ENCODE measurements around the gene DOCK4. TPM values are rescaled to one million over a fixed set of nuclear protein-coding genes. Genes with fewer than 3 reads are reported as not detected.

The DOCK4 gene
- total and polyA plus RNA-seq, 4 donors = 7.2 to 48.9 (median 12.8) TPM

DNA sequence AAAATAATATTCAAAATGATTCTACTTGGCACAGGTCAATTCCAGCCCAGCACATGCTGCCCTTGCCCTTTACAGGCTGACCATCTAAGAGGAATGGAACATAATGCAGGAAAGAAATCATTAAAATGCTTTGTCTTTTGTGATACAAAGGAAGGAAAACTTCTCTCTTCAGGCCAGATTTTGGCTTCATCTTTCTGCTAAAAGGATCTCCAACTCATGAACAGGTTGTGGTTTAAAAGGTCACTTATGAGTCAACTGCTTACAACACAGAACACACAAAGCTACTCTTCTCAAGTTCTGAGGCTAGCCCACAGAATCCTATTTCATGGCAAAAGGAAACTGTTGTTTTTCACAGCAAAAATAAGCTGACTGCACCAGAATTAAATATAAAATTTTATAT is 197.1 kb downstream of the DOCK4 start:
- Histone ChIP-seq H3K27me3 (ENCODE audit: control insufficient read depth in 4 of 4, insufficient read depth in 4 of 4, low read length in 3 of 4) (no peaks in the 10 kb centered on the region), H3K27ac (ENCODE audit: low read depth in 1 of 2, low read length in 2 of 2) (no peak overlapping the region), H3K36me3 (ENCODE audit: control insufficient read depth in 4 of 4, insufficient read depth in 3 of 4, low read depth in 1 of 4, low read length in 3 of 4) (no peaks in the 10 kb centered on the region), H3K9me3 (ENCODE audit: control insufficient read depth in 4 of 4, low read length in 3 of 4) (no peaks in the 10 kb centered on the region), H3K4me3 (ENCODE audit: low read depth in 1 of 3, low read length in 3 of 3) (no peak overlapping the region), H3K9ac (ENCODE audit: low read depth in 1 of 2, low read length in 2 of 2) (no peak overlapping the region), H3K4me1 (ENCODE audit: control insufficient read depth in 4 of 4, insufficient read depth in 4 of 4, low read length in 3 of 4) (peaks cover 3 to 24% (median 11%) of the 10 kb centered on the region in 4 donors)
- TF ChIP-seq NR2F2 (IDR thresholded peaks at IDR 0.05) (no peak), HNF4A (conservative IDR thresholded peaks at IDR 0.05) (peak; percentile 26 to 28)
- DNase-seq (ENCODE audit: low spot score) = no peak

- WGBS = 98% methylated on average over 4 of the region's 4 CpGs
- TF ChIP-seq RXRA (IDR thresholded peaks at IDR 0.05) = no peak
- no peak for TF ChIP-seq EGR1 (IDR thresholded peaks at IDR 0.05; ENCODE audit: low read depth in 2 of 2)
- no peak for TF ChIP-seq FOXA2 (IDR thresholded peaks at IDR 0.05)
- no peak for TF ChIP-seq JUND (IDR thresholded peaks at IDR 0.05)
- TF ChIP-seq, protein P1, sequence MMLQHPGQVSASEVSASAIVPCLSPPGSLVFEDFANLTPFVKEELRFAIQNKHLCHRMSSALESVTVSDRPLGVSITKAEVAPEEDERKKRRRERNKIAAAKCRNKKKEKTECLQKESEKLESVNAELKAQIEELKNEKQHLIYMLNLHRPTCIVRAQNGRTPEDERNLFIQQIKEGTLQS (IDR thresholded peaks at IDR 0.05) = no peak
- TF ChIP-seq ZBTB33 (IDR thresholded peaks at IDR 0.05) = no peak
- no peak for TF ChIP-seq HNF4A (conservative IDR thresholded peaks at IDR 0.05)
- no peak for TF ChIP-seq NR2F2 (IDR thresholded peaks at IDR 0.05)
Observed at GRCh38 chr7:112007185-112007584, 199.0 kb downstream of the DOCK4 start.

DNA sequence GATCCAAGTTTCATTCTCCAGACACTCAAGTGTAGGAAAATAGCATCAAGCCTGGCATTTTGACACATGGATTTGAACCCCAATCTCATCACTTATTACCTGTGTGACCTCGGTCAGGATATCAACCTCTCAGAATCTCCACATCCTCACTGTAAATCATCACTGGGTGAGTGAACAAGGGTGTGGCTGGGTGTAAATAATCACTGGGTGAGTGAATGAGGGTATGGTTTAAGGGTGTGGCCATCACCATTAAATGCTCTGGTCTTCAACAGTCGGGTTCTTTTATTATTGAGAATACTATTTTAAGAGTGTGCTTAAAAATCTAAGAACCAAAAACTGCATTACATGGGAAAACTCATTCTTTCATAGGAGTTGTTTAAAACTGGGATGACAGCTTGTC is 200.1 kb downstream of the DOCK4 start:
- DNase-seq (ENCODE audit: low spot score) = no peak
- no peak overlapping the region for H3K4me3 ChIP-seq (ENCODE audit: low read depth in 1 of 3, low read length in 3 of 3)
- no peak for TF ChIP-seq HNF4G (IDR thresholded peaks at IDR 0.05)
- no peak for TF ChIP-seq RXRA (IDR thresholded peaks at IDR 0.05)
- TF ChIP-seq GABPA (IDR thresholded peaks at IDR 0.05 in 1 of 2, conservative IDR thresholded peaks at IDR 0.05 in 1 of 2) = no peak
- TF ChIP-seq FOXA1 (IDR thresholded peaks at IDR 0.05) = no peak
- TF ChIP-seq, protein P1 (IDR thresholded peaks at IDR 0.05) = no peak
- TF ChIP-seq, protein P2, sequence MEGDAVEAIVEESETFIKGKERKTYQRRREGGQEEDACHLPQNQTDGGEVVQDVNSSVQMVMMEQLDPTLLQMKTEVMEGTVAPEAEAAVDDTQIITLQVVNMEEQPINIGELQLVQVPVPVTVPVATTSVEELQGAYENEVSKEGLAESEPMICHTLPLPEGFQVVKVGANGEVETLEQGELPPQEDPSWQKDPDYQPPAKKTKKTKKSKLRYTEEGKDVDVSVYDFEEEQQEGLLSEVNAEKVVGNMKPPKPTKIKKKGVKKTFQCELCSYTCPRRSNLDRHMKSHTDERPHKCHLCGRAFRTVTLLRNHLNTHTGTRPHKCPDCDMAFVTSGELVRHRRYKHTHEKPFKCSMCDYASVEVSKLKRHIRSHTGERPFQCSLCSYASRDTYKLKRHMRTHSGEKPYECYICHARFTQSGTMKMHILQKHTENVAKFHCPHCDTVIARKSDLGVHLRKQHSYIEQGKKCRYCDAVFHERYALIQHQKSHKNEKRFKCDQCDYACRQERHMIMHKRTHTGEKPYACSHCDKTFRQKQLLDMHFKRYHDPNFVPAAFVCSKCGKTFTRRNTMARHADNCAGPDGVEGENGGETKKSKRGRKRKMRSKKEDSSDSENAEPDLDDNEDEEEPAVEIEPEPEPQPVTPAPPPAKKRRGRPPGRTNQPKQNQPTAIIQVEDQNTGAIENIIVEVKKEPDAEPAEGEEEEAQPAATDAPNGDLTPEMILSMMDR (IDR thresholded peaks at IDR 0.05; ENCODE audit: low read depth, low read length, missing input control) = no peak
- TF ChIP-seq FOXA2 (IDR thresholded peaks at IDR 0.05) = no peak
- no peak for TF ChIP-seq NR2F2 (IDR thresholded peaks at IDR 0.05)
- TF ChIP-seq SP1 (IDR thresholded peaks at IDR 0.05) = no peak
- no peak for TF ChIP-seq JUND (IDR thresholded peaks at IDR 0.05)
- no peak for TF ChIP-seq RAD21 (IDR thresholded peaks at IDR 0.05)
- no peak overlapping the region for H3K9ac ChIP-seq (ENCODE audit: low read depth in 1 of 2, low read length in 2 of 2)
- H3K9me3 ChIP-seq (ENCODE audit: control insufficient read depth in 4 of 4, low read length in 3 of 4) = no peaks in the 10 kb centered on the region
- H3K27ac ChIP-seq (ENCODE audit: low read depth in 1 of 2, low read length in 2 of 2) = no peak overlapping the region
- WGBS = 90% methylated on average over 2 of the region's 2 CpGs
- no peaks in the 10 kb centered on the region for H3K27me3 ChIP-seq (ENCODE audit: control insufficient read depth in 4 of 4, insufficient read depth in 4 of 4, low read length in 3 of 4)
- H3K36me3 ChIP-seq (ENCODE audit: control insufficient read depth in 4 of 4, insufficient read depth in 3 of 4, low read depth in 1 of 4, low read length in 3 of 4) = no peaks in the 10 kb centered on the region
- peaks cover 3 to 19% (median 11%) of the 10 kb centered on the region in 4 donors for H3K4me1 ChIP-seq (ENCODE audit: control insufficient read depth in 4 of 4, insufficient read depth in 4 of 4, low read length in 3 of 4)

More at GRCh38 chr7:112007185-112007584, 199.0 kb downstream of the DOCK4 start:
- no peak for DNase-seq (ENCODE audit: low spot score)
- H3K27me3 ChIP-seq (ENCODE audit: control insufficient read depth in 4 of 4, insufficient read depth in 4 of 4, low read length in 3 of 4) = no peaks in the 10 kb centered on the region
- H3K4me3 ChIP-seq (ENCODE audit: low read depth in 1 of 3, low read length in 3 of 3) = no peak overlapping the region
- H3K36me3 ChIP-seq (ENCODE audit: control insufficient read depth in 4 of 4, insufficient read depth in 3 of 4, low read depth in 1 of 4, low read length in 3 of 4) = no peaks in the 10 kb centered on the region
- H3K4me1 ChIP-seq (ENCODE audit: control insufficient read depth in 4 of 4, insufficient read depth in 4 of 4, low read length in 3 of 4) = peaks cover 3 to 19% (median 11%) of the 10 kb centered on the region in 4 donors
- no peaks in the 10 kb centered on the region for H3K9me3 ChIP-seq (ENCODE audit: control insufficient read depth in 4 of 4, low read length in 3 of 4)
- no peak overlapping the region for H3K27ac ChIP-seq (ENCODE audit: low read depth in 1 of 2, low read length in 2 of 2)
- no peak overlapping the region for H3K9ac ChIP-seq (ENCODE audit: low read depth in 1 of 2, low read length in 2 of 2)

Data from liver (tissue), 9 donors.